ENCODE results near the gene CEP112. TPM values are rescaled to one million over a fixed set of nuclear protein-coding genes. Genes with fewer than 3 reads are reported as not detected.
A peak's percentile ranks its signal among the peaks of the same experiment; 100 is the strongest.

The CEP112 gene
- total and polyA plus RNA-seq, 2 of the 4 experiments (the other 2 are of a cell fraction): 2.5 to 5.6 TPM

GRCh38 chr17:66167189-66167815 lies 24.6 kb downstream of the CEP112 start:
- Histone ChIP-seq H2AK5ac (ENCODE audit: low read depth, low read length) (no peak overlapping the region), H3K4me3 (ENCODE audit: insufficient read depth, low read depth, low read length) (no peak overlapping the region), H2BK15ac (ENCODE audit: low read depth, low read length) (no peak overlapping the region), H3K4me1 (ENCODE audit: control insufficient read depth, insufficient read depth, low read length) (no peaks in the 10 kb centered on the region), H3K9ac (ENCODE audit: low read depth, low read length) (no peak overlapping the region), H3K23ac (ENCODE audit: low read depth, low read length) (no peak overlapping the region), H3K27me3 (ENCODE audit: control insufficient read depth, insufficient read depth, low read length) (no peaks in the 10 kb centered on the region), H4K20me1 (ENCODE audit: insufficient read depth, low read length) (no peaks in the 10 kb centered on the region), H2BK5ac (ENCODE audit: low read depth, low read length, poor library complexity, severe bottlenecking) (no peak overlapping the region), H2AFZ (replicated peaks; ENCODE audit: low read length, poor library complexity) (no peak overlapping the region), H3K56ac (ENCODE audit: extremely low read depth, insufficient read depth, low read length) (no peak overlapping the region), H2AK9ac (replicated peaks; ENCODE audit: low read depth, low read length, poor library complexity) (no peak overlapping the region), H3K79me1 (ENCODE audit: low read depth in 1 of 2, low read length in 2 of 2) (no peaks in the 10 kb centered on the region; a peak in 1 of 4 replicates), H3K18ac (ENCODE audit: low read depth, low read length) (no peak overlapping the region), H4K5ac (ENCODE audit: low read depth, low read length) (no peak overlapping the region), H3K9me3 (ENCODE audit: control insufficient read depth, insufficient read depth, low read length) (no peaks in the 10 kb centered on the region), H3K27ac (ENCODE audit: insufficient read depth, low read length) (no peak overlapping the region), H4K91ac (ENCODE audit: insufficient read depth, low read depth, low read length) (no peak overlapping the region), H3K4me2 (ENCODE audit: low read depth, low read length) (no peak overlapping the region), H3K14ac (replicated peaks; ENCODE audit: low read depth, low read length) (no peak overlapping the region; the same call in 1 of the 2 replicates), H3K36me3 (ENCODE audit: control insufficient read depth, insufficient read depth, low read length) (no peaks in the 10 kb centered on the region), H3K4ac (ENCODE audit: low read depth, low read length) (no peak overlapping the region), H4K8ac (ENCODE audit: low read depth in 2 of 2, low read length in 2 of 2) (no peak overlapping the region), H2BK20ac (ENCODE audit: low read depth, low read length) (no peak overlapping the region), H3K9me1 (ENCODE audit: insufficient read depth, low read length) (peaks cover 2% of the 10 kb centered on the region; the same call in 1 of the 2 replicates), H2BK120ac (ENCODE audit: low read depth, low read length) (no peak overlapping the region)
- WGBS, 2 experiments (ENCODE audit: extremely low coverage in 2 of 2, insufficient read length in 1 of 2): no CpG with 5 or more reads among the region's 5 CpGs
- in situ Hi-C loops (cut with MboI; ENCODE audit: low sequenced_read_pairs): loop anchor here (5.0 to 25.0 kb wide), 2 partner anchors 605 to 935 kb away; partner anchors contain the start of gene AXIN2
- intact Hi-C loops (cut with micrococcal nuclease): no loop called here
- no peak for DNase-seq
- peak; percentile 94 for TF ChIP-seq MAFK (IDR thresholded peaks at IDR 0.05; ENCODE audit: low read depth, low read length)
- no peak for TF ChIP-seq BHLHE40 (IDR thresholded peaks at IDR 0.05; ENCODE audit: low read depth, low read length)
- ChIA-PET CTCF (interaction anchor here (1.5 kb wide), 1 partner anchor 890 kb away, joined by 3 read pairs; no protein-coding TSS in a partner anchor), POLR2A (ENCODE audit: unreplicated experiment) (no interaction called here)
- no TSS peak for BruUV-seq (replicated peaks)
- 0 out of 2 replicates have a peak, but pooled peaks have one; percentile 27 for ATAC-seq (ENCODE audit: low read depth)
- dilution Hi-C loops (cut with HindIII; ENCODE audit: low sequenced_read_pairs, unreplicated experiment): no loop called here

Measured in IMR-90 (cell line).